Measurements from ENCODE around the gene PIM1.
"Not testable (repeated sequence)": the region's sequence is repeated elsewhere in the genome, so short reads cannot be mapped to it uniquely, and the experiment has no call there.

The PIM1 gene

GRCh38 chr6:37171970-37172812, 2.2 kb downstream of the PIM1 start:
- peak; percentile 93 for DNase-seq

- no peak for DNase-seq
These were observed 3.0 kb downstream of the PIM1 start for GRCh38 chr6:37172912-37173492.

- peak; percentile 70 for DNase-seq
These were observed 3.7 kb downstream of the PIM1 start for GRCh38 chr6:37173493-37174195.

GRCh38 chr6:37174196-37174514, 4.2 kb downstream of the PIM1 start:
- no peak for DNase-seq

- DNase-seq: no peak
These were observed 4.8 kb downstream of the PIM1 start for GRCh38 chr6:37174515-37175331.

- peak; percentile 38 for DNase-seq
These were observed 5.6 kb downstream of the PIM1 start for GRCh38 chr6:37175332-37176267.

GRCh38 chr6:37176268-37177076, 6.5 kb downstream of the PIM1 start:
- DNase-seq: peak; percentile 27

- peak; percentile 69 for DNase-seq
These were observed 7.4 kb downstream of the PIM1 start for GRCh38 chr6:37177077-37177934.

GRCh38 chr6:37177935-37178517, 8.1 kb downstream of the PIM1 start:
- DNase-seq: no peak

GRCh38 chr6:37180075-37180474, 10.1 kb downstream of the PIM1 start:
- DNase-seq: no peak

- not testable (repeated sequence) for DNase-seq
These were observed 10.7 kb downstream of the PIM1 start for GRCh38 chr6:37180610-37181009.

- DNase-seq: peak; percentile 89
These were observed 13.0 kb downstream of the PIM1 start for GRCh38 chr6:37182736-37183590.

GRCh38 chr6:37185949-37186720, 16.2 kb downstream of the PIM1 start:
- peak; percentile 81 for DNase-seq

GRCh38 chr6:37187321-37188022, 17.5 kb downstream of the PIM1 start:
- peak; percentile 52 for DNase-seq

- DNase-seq: no peak
These were observed 19.1 kb downstream of the PIM1 start for GRCh38 chr6:37188962-37189510.

GRCh38 chr6:37190159-37190535, 20.2 kb downstream of the PIM1 start:
- peak; percentile 84 for DNase-seq

GRCh38 chr6:37192666-37193065, 22.7 kb downstream of the PIM1 start:
- no peak for DNase-seq

Measured in suppressor macrophage treated with lipopolysaccharide for 4 hours (primary cell).